GM12872 (cell line): ENCODE data around the gene GPR25.

Source experiments
- CTCF ChIP-seq: IDR thresholded peaks from 3 replicates; pipeline ENCODE4 v1.5.1; 2011; ENCODE audit warnings: low read depth, mild to moderate bottlenecking, low read length, moderate library complexity; ENCODE audit not compliant: insufficient read depth

The GPR25 gene

GRCh38 chr1:200909071-200909470, 36.3 kb downstream of the GPR25 start:
- no peak for TF ChIP-seq CTCF

- TF ChIP-seq CTCF, result no peak
Observed at GRCh38 chr1:200909757-200910239, 37.0 kb downstream of the GPR25 start.

- no peak for TF ChIP-seq CTCF
Observed at GRCh38 chr1:200911361-200911760, 38.6 kb downstream of the GPR25 start.

- no peak for TF ChIP-seq CTCF
Observed at GRCh38 chr1:200912737-200913407, 40.1 kb downstream of the GPR25 start.

GRCh38 chr1:200916152-200916551, 43.4 kb downstream of the GPR25 start:
- TF ChIP-seq CTCF, result peak; percentile 44

- TF ChIP-seq CTCF, result no peak
Observed at GRCh38 chr1:200916681-200917080, 43.9 kb downstream of the GPR25 start.

- TF ChIP-seq CTCF, result no peak
Observed at GRCh38 chr1:200917291-200917817, 44.6 kb downstream of the GPR25 start.
